Right ventricle myocardium inferior (tissue), 1 donor: ENCODE measurements around the gene CCDC188. TPM values are rescaled to one million over a fixed set of nuclear protein-coding genes. Genes with fewer than 3 reads are reported as not detected.

ENCODE experiments used
- ATAC-seq: fragments of 200-7000 bp; cut with Tn5 transposase; one replicate; pipeline ENCODE4 v1.9.1; 2020; ENCODE audit warnings: mild to moderate bottlenecking, moderate library complexity
- DNase-seq: peaks from one replicate; pipeline ENCODE4 v3.0.0; 2021; ENCODE audit errors: missing footprints
- intact Hi-C: fragments of 100-400 bp; cut with DNase I; formaldehyde crosslinking; loops from one replicate; pipeline ENCODE4 v1.11.0; 2022
- total RNA-seq: library from RNA; stranded (reverse); fragmentation: NEBNext Ultra II Directional; extraction: Animal tissue kit (Norgen Biotek cat#: 25700); gene quantifications from one replicate; pipeline ENCODE4 v1.2.1, GENCODE V29; 2021
- donor health status: DM: no; HTN: yes; CAD: no; lungs with severe emphysema.

Gene CCDC188
- total RNA-seq, 1 donor from 2014 or later, result 0.32 TPM

DNA sequence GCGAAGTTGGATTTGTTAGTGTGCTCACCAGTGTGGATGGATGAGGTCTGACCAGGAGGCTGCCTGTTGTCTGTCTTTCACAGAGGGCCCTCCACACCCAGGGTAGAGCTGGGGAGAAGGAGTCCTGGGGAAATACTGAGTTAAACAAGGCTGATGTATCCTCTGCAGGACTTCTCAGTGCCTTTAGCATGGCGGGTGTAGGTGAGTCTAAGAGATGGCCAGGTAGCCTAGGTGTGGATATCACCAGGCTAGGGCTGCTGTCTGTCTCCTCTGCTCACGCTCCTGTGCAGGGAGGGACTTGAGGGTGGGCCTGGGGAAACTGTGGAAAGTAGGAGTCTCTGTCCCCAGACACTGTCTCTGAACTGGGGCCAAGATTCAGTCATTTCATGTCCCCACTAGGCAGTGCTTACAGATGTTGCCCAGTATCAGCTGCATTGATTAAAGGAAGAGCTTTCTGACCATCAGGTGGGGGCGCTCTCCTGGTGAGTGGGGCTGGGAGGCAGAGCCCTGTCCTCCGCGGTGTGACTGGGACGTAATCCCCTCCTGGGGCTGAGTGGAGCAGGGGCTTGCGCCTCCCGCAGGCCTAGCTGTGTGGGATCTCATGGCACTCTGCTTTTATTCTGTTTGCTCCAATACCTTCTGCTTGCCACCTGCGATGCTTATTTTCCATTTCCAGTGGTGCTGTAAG is 35.5 kb upstream of the CCDC188 start:
- no peak for ATAC-seq
- no peak for DNase-seq
- intact Hi-C loops, result no loop called here

GRCh38 chr22:20185750-20186149 is 34.9 kb upstream of the CCDC188 start:
- intact Hi-C loops, result no loop called here
- no peak for ATAC-seq
- DNase-seq, result no peak

DNA sequence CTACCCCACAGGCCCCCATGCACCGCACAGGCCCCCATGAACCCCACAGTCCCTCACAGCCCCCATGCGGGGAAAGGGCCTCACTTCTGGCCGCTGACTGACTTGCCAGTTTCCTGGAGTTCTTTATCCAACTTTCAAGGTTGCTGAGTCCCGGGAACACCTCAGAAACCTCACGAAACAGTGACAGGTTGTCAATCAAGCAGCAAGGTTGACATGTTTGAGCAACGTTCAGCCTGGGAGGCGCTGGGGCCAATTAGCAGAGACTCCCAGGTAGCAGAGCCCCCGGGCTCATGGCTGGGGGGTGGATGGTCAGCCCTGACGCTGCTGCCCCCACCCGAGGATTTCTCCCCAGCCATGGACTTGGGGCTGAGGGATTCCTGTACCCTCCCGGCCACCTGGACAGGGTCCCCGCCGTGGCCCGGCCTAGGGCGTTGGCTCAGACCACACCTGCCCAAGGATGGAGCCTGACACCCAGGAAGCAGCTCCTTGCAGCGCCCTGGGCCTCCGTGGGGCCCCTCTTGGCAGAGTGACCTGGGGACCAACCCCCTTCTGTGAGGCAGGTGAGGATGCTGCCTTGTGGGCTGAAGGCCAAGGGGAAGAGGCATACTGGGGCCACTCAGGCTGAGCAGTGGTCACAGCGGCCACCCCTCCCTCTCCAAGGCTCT is 33.8 kb upstream of the CCDC188 start:
- no peak for ATAC-seq
- intact Hi-C loops, result no loop called here

DNA sequence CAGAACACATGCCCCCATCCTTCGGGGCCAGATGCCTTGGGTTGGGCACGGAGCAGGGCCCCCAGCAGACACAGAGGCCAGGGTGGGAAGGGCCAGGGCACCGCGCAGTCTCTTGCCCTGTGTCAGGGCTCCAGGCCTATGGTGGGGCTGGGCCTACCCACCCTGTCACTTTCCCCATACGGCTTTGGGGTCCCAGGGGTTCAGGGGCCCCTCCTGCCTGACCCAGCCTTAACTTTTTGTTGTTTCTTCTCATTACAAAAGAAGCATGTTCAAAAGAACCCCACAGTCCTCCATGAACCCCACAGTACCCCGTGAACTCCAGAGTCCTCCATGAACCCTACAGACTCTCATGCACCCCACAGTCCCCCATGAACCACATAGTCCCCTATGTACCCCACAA is 33.0 kb upstream of the CCDC188 start:
- intact Hi-C loops, result no loop called here
- ATAC-seq (no peak), DNase-seq (no peak)

More for the DNA sequence above, 33.8 kb upstream of the CCDC188 start:
- no peak for DNase-seq

DNA sequence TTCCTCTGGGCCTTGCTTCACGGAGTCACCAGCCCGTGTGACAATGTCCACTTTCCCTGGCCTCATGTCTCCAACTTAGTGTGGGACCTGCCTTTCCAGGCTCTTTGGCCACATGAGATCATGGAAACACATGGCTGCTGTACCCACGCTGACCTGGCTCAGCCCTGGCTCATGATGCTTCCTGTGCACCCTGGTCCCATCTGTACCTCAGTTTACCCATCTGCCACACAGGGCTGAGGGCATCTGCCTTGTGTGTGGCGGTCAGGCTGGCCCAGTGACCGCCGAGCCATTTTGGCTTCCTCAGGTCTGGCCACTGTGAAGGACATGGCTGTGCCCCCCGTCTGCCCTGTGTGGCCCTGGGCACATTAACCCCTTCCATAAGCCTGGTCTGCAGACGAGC is 32.2 kb upstream of the CCDC188 start:
- intact Hi-C loops, result no loop called here
- no peak for DNase-seq
- ATAC-seq, result no peak

GRCh38 chr22:20182365-20182764 is 31.5 kb upstream of the CCDC188 start:
- ATAC-seq, result no peak
- intact Hi-C loops, result no loop called here
- no peak for DNase-seq

DNA sequence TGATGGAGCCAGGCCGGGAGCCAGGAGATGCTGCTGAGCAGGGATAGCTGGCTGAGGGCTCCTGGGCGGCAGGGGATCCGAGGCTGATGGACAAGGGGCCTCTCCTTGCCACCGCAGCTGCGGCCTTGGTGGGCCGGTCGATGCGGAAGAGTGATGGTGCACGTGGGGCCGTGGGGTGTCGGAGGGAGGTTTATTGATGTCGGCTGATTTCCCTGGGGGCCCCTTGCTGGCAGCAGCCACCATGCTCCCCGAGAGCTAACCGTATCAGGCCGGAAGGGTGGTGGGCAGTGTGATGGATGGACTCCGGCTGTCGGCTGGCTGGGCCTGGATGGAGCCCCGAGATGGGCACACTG is 31.0 kb upstream of the CCDC188 start:
- ATAC-seq, result no peak
- DNase-seq, result no peak
- intact Hi-C loops, result no loop called here

- ATAC-seq, result no peak
- intact Hi-C loops, result no loop called here
- no peak for DNase-seq
These were observed 30.5 kb upstream of the CCDC188 start for GRCh38 chr22:20181194-20181883.

- ATAC-seq (no peak), DNase-seq (no peak)
- intact Hi-C loops, result no loop called here
These were observed 29.8 kb upstream of the CCDC188 start for GRCh38 chr22:20180640-20181039.

DNA sequence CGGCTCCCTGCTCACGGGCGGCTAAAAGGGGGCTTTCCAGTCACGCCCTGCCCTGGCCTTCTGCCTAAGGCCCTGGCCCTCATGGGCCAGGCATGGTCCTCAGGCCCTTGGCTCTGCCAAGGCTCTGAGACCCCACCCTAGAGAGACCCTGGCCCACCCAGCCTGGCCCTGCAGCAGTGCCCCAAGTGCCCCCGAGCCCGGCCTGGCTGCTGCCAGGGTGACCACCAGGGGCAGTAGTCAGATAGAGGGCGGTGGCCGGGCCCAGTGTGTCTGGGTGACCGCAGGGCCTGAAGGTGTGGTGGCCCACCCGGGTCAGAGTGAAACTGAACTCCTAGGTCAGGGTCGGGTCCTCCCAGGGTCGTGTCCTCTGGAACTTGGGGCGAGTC is 29.4 kb upstream of the CCDC188 start:
- no peak for ATAC-seq
- intact Hi-C loops, result no loop called here

GRCh38 chr22:20179455-20180244 is 28.8 kb upstream of the CCDC188 start:
- intact Hi-C loops, result no loop called here
- DNase-seq, result no peak
- no peak for ATAC-seq

More for the DNA sequence above, 29.4 kb upstream of the CCDC188 start:
- no peak for DNase-seq

GRCh38 chr22:20178915-20179227 is 28.0 kb upstream of the CCDC188 start:
- DNase-seq (no peak), ATAC-seq (no peak)
- intact Hi-C loops, result no loop called here

GRCh38 chr22:20178075-20178914 is 27.4 kb upstream of the CCDC188 start:
- intact Hi-C loops, result no loop called here
- ATAC-seq, result no peak
- no peak for DNase-seq

- ATAC-seq (no peak), DNase-seq (no peak)
- intact Hi-C loops, result no loop called here
These were observed 26.5 kb upstream of the CCDC188 start for GRCh38 chr22:20177217-20177911.

GRCh38 chr22:20176421-20177085 is 25.7 kb upstream of the CCDC188 start:
- ATAC-seq (no peak), DNase-seq (no peak)
- intact Hi-C loops, result no loop called here

GRCh38 chr22:20175597-20175900 is 24.7 kb upstream of the CCDC188 start:
- ATAC-seq (no peak), DNase-seq (no peak)

DNA sequence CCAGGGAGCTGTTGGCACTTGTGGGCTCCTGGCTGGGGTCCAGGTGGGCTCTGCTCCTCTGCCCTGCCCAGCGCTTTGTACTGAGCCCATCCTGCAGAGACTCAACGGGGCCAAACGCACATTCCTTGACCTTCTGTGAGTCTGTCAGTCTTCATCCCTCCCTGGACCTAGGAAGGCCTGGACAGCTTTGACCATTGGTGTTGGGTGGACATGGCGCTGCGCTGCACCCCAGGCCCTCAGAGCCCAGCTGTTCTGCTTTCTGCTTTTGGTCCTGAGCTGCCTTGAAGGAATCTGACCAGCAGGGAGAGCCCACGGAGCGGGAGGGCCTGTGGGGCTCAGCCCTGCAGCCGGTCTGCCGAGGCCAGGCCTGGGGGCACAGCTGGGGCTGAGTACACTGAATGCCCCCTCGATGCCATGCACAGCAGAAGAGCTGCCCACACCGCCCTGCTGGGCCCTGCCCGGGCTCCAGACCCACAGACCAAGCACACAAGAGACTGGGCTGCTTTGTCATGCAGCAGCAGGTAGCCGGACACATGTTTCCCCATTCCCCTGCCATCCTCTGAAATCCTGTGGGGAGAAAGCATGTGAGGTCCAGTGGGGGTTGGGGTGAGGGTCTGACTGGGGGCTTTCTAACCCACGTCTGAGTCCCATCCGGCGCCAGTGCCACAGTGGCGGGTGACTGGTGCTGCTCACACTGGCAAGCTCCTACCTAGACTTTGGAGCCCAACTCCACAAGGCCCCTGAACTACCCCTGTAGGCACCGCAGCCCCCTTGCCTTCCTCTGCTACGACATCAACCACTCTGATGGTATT is 24.1 kb upstream of the CCDC188 start:
- no peak for DNase-seq
- ATAC-seq, result no peak
- intact Hi-C loops, result no loop called here

More at GRCh38 chr22:20175597-20175900, 24.7 kb upstream of the CCDC188 start:
- intact Hi-C loops, result no loop called here
